ENCODE results near the gene PDP2.

PDP2 gene

GRCh38 chr16:66886321-66886720 is 6.0 kb downstream of the PDP2 start:
- H3K4me2 ChIP-seq (ENCODE audit: low read depth, low read length, poor library complexity, severe bottlenecking), result peak overlapping the region; percentile 35
- H3K9me3 ChIP-seq (ENCODE audit: insufficient read depth, low read depth, low read length), result no peaks in the 10 kb centered on the region
- H3K9me2 ChIP-seq (replicated peaks; ENCODE audit: low read depth, low read length), result no peaks in the 10 kb centered on the region
- peaks cover 20% of the 10 kb centered on the region; the same call in 1 of the 2 replicates for H3K36me3 ChIP-seq (ENCODE audit: insufficient read depth, low read length)
- H2AFZ ChIP-seq (ENCODE audit: low read length), result no peak overlapping the region
- H3K4me3 ChIP-seq (ENCODE audit: low read length, poor library complexity, severe bottlenecking), result no peak overlapping the region
- H4K20me1 ChIP-seq (ENCODE audit: insufficient read depth, low read length, poor library complexity, severe bottlenecking), result peaks cover 33% of the 10 kb centered on the region
- no peaks in the 10 kb centered on the region for H3K27me3 ChIP-seq (ENCODE audit: insufficient read depth, low read length, poor library complexity, severe bottlenecking)
- peaks cover 43% of the 10 kb centered on the region for H3K4me1 ChIP-seq (ENCODE audit: insufficient read depth, low read length, poor library complexity, severe bottlenecking)
- H3K9ac ChIP-seq (ENCODE audit: low read depth, low read length, poor library complexity, severe bottlenecking), result no peak overlapping the region
- TF ChIP-seq EZH2phosphoT487 (IDR thresholded peaks at IDR 0.05; ENCODE audit: borderline replicate concordance), result no peak
- H3K79me2 ChIP-seq (ENCODE audit: insufficient read depth, low read length), result peaks cover 63% of the 10 kb centered on the region
- no peaks in the 10 kb centered on the region for H3F3A ChIP-seq (ENCODE audit: low read depth)

- H3K36me3 ChIP-seq (ENCODE audit: insufficient read depth, low read length), result peaks cover 20% of the 10 kb centered on the region; the same call in 1 of the 2 replicates
Measured at GRCh38 chr16:66886914-66887313, 6.6 kb downstream of the PDP2 start.

GRCh38 chr16:66888647-66889615 is 8.6 kb downstream of the PDP2 start:
- no peaks in the 10 kb centered on the region for H3F3A ChIP-seq (ENCODE audit: low read depth)
- H3K4me2 ChIP-seq (ENCODE audit: low read depth, low read length, poor library complexity, severe bottlenecking), result no peak overlapping the region
- no peak overlapping the region for H2AFZ ChIP-seq (ENCODE audit: low read length)
- H3K4me1 ChIP-seq (ENCODE audit: insufficient read depth, low read length, poor library complexity, severe bottlenecking), result peaks cover 35% of the 10 kb centered on the region
- no peak overlapping the region for H3K4me3 ChIP-seq (ENCODE audit: low read length, poor library complexity, severe bottlenecking)
- H3K9me3 ChIP-seq (ENCODE audit: insufficient read depth, low read depth, low read length), result no peaks in the 10 kb centered on the region
- H3K9ac ChIP-seq (ENCODE audit: low read depth, low read length, poor library complexity, severe bottlenecking), result no peak overlapping the region
- H3K79me2 ChIP-seq (ENCODE audit: insufficient read depth, low read length), result peaks cover 41% of the 10 kb centered on the region
- H3K36me3 ChIP-seq (ENCODE audit: insufficient read depth, low read length), result peaks cover 20% of the 10 kb centered on the region; the same call in 1 of the 2 replicates
- TF ChIP-seq CTCF (conservative IDR thresholded peaks at IDR 0.05; ENCODE audit: low read length) (no peak), EZH2phosphoT487 (IDR thresholded peaks at IDR 0.05; ENCODE audit: borderline replicate concordance) (no peak)
- H4K20me1 ChIP-seq (ENCODE audit: insufficient read depth, low read length, poor library complexity, severe bottlenecking), result peaks cover 21% of the 10 kb centered on the region
- H3K27me3 ChIP-seq (ENCODE audit: insufficient read depth, low read length, poor library complexity, severe bottlenecking), result no peaks in the 10 kb centered on the region
- H3K9me2 ChIP-seq (replicated peaks; ENCODE audit: low read depth, low read length), result no peaks in the 10 kb centered on the region

More at GRCh38 chr16:66886914-66887313, 6.6 kb downstream of the PDP2 start:
- Histone ChIP-seq H2AFZ (ENCODE audit: low read length) (no peak overlapping the region), H3K4me2 (ENCODE audit: low read depth, low read length, poor library complexity, severe bottlenecking) (peak overlapping the region; percentile 35), H3K9ac (ENCODE audit: low read depth, low read length, poor library complexity, severe bottlenecking) (no peak overlapping the region), H3K9me2 (replicated peaks; ENCODE audit: low read depth, low read length) (no peaks in the 10 kb centered on the region), H3K4me3 (ENCODE audit: low read length, poor library complexity, severe bottlenecking) (no peak overlapping the region), H3K4me1 (ENCODE audit: insufficient read depth, low read length, poor library complexity, severe bottlenecking) (peaks cover 37% of the 10 kb centered on the region), H3K79me2 (ENCODE audit: insufficient read depth, low read length) (peaks cover 57% of the 10 kb centered on the region), H4K20me1 (ENCODE audit: insufficient read depth, low read length, poor library complexity, severe bottlenecking) (peaks cover 27% of the 10 kb centered on the region), H3F3A (ENCODE audit: low read depth) (no peaks in the 10 kb centered on the region), H3K9me3 (ENCODE audit: insufficient read depth, low read depth, low read length) (no peaks in the 10 kb centered on the region), H3K27me3 (ENCODE audit: insufficient read depth, low read length, poor library complexity, severe bottlenecking) (no peaks in the 10 kb centered on the region)
- no peak for TF ChIP-seq EZH2phosphoT487 (IDR thresholded peaks at IDR 0.05; ENCODE audit: borderline replicate concordance)
- TF ChIP-seq CTCF (conservative IDR thresholded peaks at IDR 0.05; ENCODE audit: low read length), result no peak

Measured in Loucy (cell line).